HCT116 (cell line): ENCODE measurements around the gene OR2A2. TPM values are rescaled to one million over a fixed set of nuclear protein-coding genes. Genes with fewer than 3 reads are reported as not detected.

Source experiments
- ATAC-seq: fragments of 200-7000 bp; cut with Tn5 transposase; 2 replicates; pipeline ENCODE4 v1.9.1; 2020; ENCODE audit warnings: mild to moderate bottlenecking, moderate library complexity
- BruUV-seq: library from RNA; stranded (reverse); fragments of 400-500 nt; replicated peaks from 2 replicates; lab custom pipeline; 2021; lab: Mats Ljungman, UMichigan
- CTCF ChIA-PET: fragments of 300-600 bp; sonication (Branson Sonifier 250); formaldehyde crosslinking; loops from one replicate; lab custom pipeline; 2021; ENCODE audit warnings: antibody characterized with exemption; lab: Charles Lee
- POLR2A ChIA-PET: fragments of 300-600, 350-600 bp; sonication (Branson Sonifier 250); formaldehyde crosslinking; loops from one replicate; lab custom pipeline; 2021; ENCODE audit warnings: antibody characterized with exemption; lab: Charles Lee
- RAD21 ChIA-PET, 2 experiments: fragments of 300-600 bp; sonication (Branson Sonifier 250); formaldehyde crosslinking; loops; one replicate each; lab custom pipeline; 2023; ENCODE audit warnings: low total read pairs in 2 of 2; ENCODE audit not compliant: uncharacterized antibody in 2 of 2, unreplicated experiment in 2 of 2, low non-redundant PET in 1 of 2; lab: Charles Lee
- DNase-seq: peaks from one replicate; pipeline ENCODE4 v3.0.0-alpha.2; 2010; ENCODE audit warnings: low read depth, low spot score
- H2AFZ ChIP-seq: fragments of 200-600 bp; shearing (Covaris generic), sonication (generic); 2 replicates; pipeline ENCODE4 v1.6.1; 2017; ENCODE audit warnings: low read depth, mixed run types, mixed read lengths, antibody characterized with exemption, low read length; ENCODE audit not compliant: poor library complexity, severe bottlenecking
- H3K27ac ChIP-seq: 2 replicates; pipeline ENCODE4 v1.5.1; 2012; ENCODE audit warnings: low read depth, low read length
- H3K27me3 ChIP-seq: fragments of 200-600 bp; sonication (generic); 2 replicates; pipeline ENCODE4 v1.6.1; 2016; ENCODE audit warnings: mixed run types, low read length, mixed read lengths; ENCODE audit not compliant: insufficient read depth
- H3K36me3 ChIP-seq, 2 experiments: fragments of 200-500 bp in 1 of 2; fragments of 200-600 bp in 1 of 2; sonication (Bioruptor generic) in 1 of 2; sonication (generic) in 1 of 2; 2 replicates each; pipeline versions ENCODE4 v1.5.1 to v1.6.1; 2014 to 2016; ENCODE audit warnings: low read length in 2 of 2, inconsistent platforms in 1 of 2, mixed read lengths in 1 of 2, mixed run types in 1 of 2; ENCODE audit not compliant: insufficient read depth in 2 of 2, control insufficient read depth in 1 of 2
- H3K4me1 ChIP-seq, 2 experiments: fragments of 200-600 bp in 1 of 2; sonication (generic) in 1 of 2; 2 replicates each; pipeline versions ENCODE4 v1.5.1 to v1.6.1; 2012 to 2017; ENCODE audit warnings: low read length in 2 of 2, inconsistent platforms in 1 of 2, mild to moderate bottlenecking in 1 of 2, mixed read lengths in 1 of 2, mixed run types in 1 of 2, moderate library complexity in 1 of 2; ENCODE audit not compliant: insufficient read depth in 2 of 2, control insufficient read depth in 1 of 2
- H3K4me2 ChIP-seq: fragments of 200-600 bp; sonication (generic); 2 replicates; pipeline ENCODE4 v1.6.1; 2017; ENCODE audit warnings: mixed run types, low read length, mixed read lengths
- H3K4me3 ChIP-seq, 2 experiments: fragments of 200-600 bp in 1 of 2; sonication (generic) in 1 of 2; replicated peaks in 1 of 2; 2 replicates each; pipeline ENCODE4 v1.5.1; 2011 to 2016; ENCODE audit warnings: low read length in 2 of 2, control low read depth in 1 of 2, low read depth in 1 of 2, mild to moderate bottlenecking in 1 of 2, mixed read lengths in 1 of 2, mixed run types in 1 of 2
- H3K79me2 ChIP-seq: fragments of 200-600 bp; sonication (generic); 2 replicates; pipeline ENCODE4 v1.6.1; 2017; ENCODE audit warnings: mild to moderate bottlenecking, mixed run types, low read length, moderate library complexity, mixed read lengths; ENCODE audit not compliant: insufficient read depth
- H3K9ac ChIP-seq: fragments of 200-600 bp; sonication (generic); 2 replicates; pipeline ENCODE4 v1.6.1; 2016; ENCODE audit warnings: low read length, mixed read lengths
- H3K9me2 ChIP-seq: fragments of 200-600 bp; sonication (generic), shearing (Covaris generic); 2 replicates; pipeline ENCODE4 v1.6.1; 2017; ENCODE audit warnings: mixed run types, mild to moderate bottlenecking, moderate library complexity; ENCODE audit not compliant: insufficient read depth
- H3K9me3 ChIP-seq, 2 experiments: fragments of 200-500 bp in 1 of 2; fragments of 200-600 bp in 1 of 2; sonication (Bioruptor generic) in 1 of 2; sonication (generic) in 1 of 2; 2 replicates each; pipeline ENCODE4 v1.6.1; 2014 to 2017; ENCODE audit warnings: low read length in 2 of 2, mixed read lengths in 2 of 2, inconsistent platforms in 1 of 2, low read depth in 1 of 2, mild to moderate bottlenecking in 1 of 2, mixed run types in 1 of 2, moderate library complexity in 1 of 2; ENCODE audit not compliant: control insufficient read depth in 1 of 2, insufficient read depth in 1 of 2
- H4K20me1 ChIP-seq: fragments of 200-600 bp; sonication (generic), shearing (Covaris generic); 2 replicates; pipeline ENCODE4 v1.6.1; 2017; ENCODE audit warnings: mixed run types, mild to moderate bottlenecking, moderate library complexity; ENCODE audit not compliant: insufficient read depth
- ATF3 ChIP-seq: IDR thresholded peaks from 2 replicates; pipeline ENCODE4 v1.6.1; 2012
- CEBPB ChIP-seq: IDR thresholded peaks from 2 replicates; pipeline ENCODE4 v1.6.1; 2012; ENCODE audit warnings: low read depth
- CTCF ChIP-seq, 3 experiments: fragments of 200-600 bp in 1 of 3; sonication (generic) in 1 of 3; IDR thresholded peaks in 2 of 3; conservative IDR thresholded peaks in 1 of 3; 2 replicates each; pipeline ENCODE4 v1.5.1; 2012 to 2017; ENCODE audit warnings: low read depth in 2 of 3, low read length in 2 of 3, antibody characterized with exemption in 1 of 3, borderline replicate concordance in 1 of 3, control low read depth in 1 of 3, mild to moderate bottlenecking in 1 of 3, mixed read lengths in 1 of 3, mixed run types in 1 of 3, moderate library complexity in 1 of 3; ENCODE audit not compliant: insufficient read depth in 1 of 3
- EGR1 ChIP-seq: IDR thresholded peaks from 2 replicates; pipeline ENCODE4 v1.6.1; 2012; ENCODE audit warnings: low read depth
- EZH2 ChIP-seq: fragments of 200-600 bp; sonication (generic); IDR thresholded peaks from 2 replicates; pipeline ENCODE4 v1.6.1; 2017; ENCODE audit warnings: antibody characterized with exemption, mixed run types
- EZH2phosphoT487 ChIP-seq: fragments of 200-600 bp; IDR thresholded peaks from 2 replicates; pipeline ENCODE4 v1.6.1; 2018; ENCODE audit warnings: antibody characterized with exemption, borderline replicate concordance
- JUND ChIP-seq: IDR thresholded peaks from 2 replicates; pipeline ENCODE4 v1.6.1; 2012
- POLR2A ChIP-seq: IDR thresholded peaks from 2 replicates; pipeline ENCODE4 v1.7.0; 2011; ENCODE audit warnings: borderline replicate concordance; ENCODE audit not compliant: insufficient read depth, insufficient read length; ENCODE audit errors: extremely low read depth
- POLR2AphosphoS5 ChIP-seq: IDR thresholded peaks from 2 replicates; pipeline ENCODE4 v1.6.1; 2011; ENCODE audit warnings: mild to moderate bottlenecking, low read depth, low read length, moderate library complexity
- RAD21 ChIP-seq: IDR thresholded peaks from 2 replicates; pipeline ENCODE4 v1.6.1; 2012; ENCODE audit warnings: low read depth, mild to moderate bottlenecking
- REST ChIP-seq: IDR thresholded peaks from 2 replicates; pipeline ENCODE4 v1.6.1; 2012; ENCODE audit warnings: low read depth
- ZBTB33 ChIP-seq: IDR thresholded peaks from 2 replicates; pipeline ENCODE4 v1.6.1; 2011; ENCODE audit warnings: mild to moderate bottlenecking, low read length, moderate library complexity; ENCODE audit not compliant: insufficient replicate concordance; ENCODE audit errors: extremely low read depth
- ZNF274 ChIP-seq: fragments of 200-500 bp; sonication (Bioruptor generic); IDR thresholded peaks from 2 replicates; pipeline ENCODE4 v1.6.1; 2014; ENCODE audit warnings: mild to moderate bottlenecking, low read depth, low read length, inconsistent platforms
- intact Hi-C: fragments of 100-400 bp; cut with micrococcal nuclease; formaldehyde crosslinking; loops from 2 replicates; pipeline ENCODE4 v1.10.0; 2022
- total RNA-seq: library from RNA; stranded (reverse); gene quantifications from one replicate; pipeline ENCODE4 v1.2.1, GENCODE V29; 2021; ENCODE audit not compliant: unreplicated experiment

Gene OR2A2
- total RNA-seq, 1 experiment from 2014 or later = not detected

- no TSS peak for BruUV-seq
- H3K9me3 ChIP-seq = no peaks in the 10 kb centered on the region
- no peak overlapping the region for H2AFZ ChIP-seq
- H3K36me3 ChIP-seq = no peaks in the 10 kb centered on the region
- ChIA-PET CTCF (no interaction called here), POLR2A (no interaction called here), RAD21 (no interaction called here)
- DNase-seq (no peak), ATAC-seq (no peak; the same call in 1 of the 2 replicates)
- H3K9me2 ChIP-seq = no peaks in the 10 kb centered on the region
- no peak overlapping the region for H3K9ac ChIP-seq
- no peak overlapping the region for H3K4me3 ChIP-seq
- no peaks in the 10 kb centered on the region for H3K4me1 ChIP-seq
- no peak overlapping the region for H3K27ac ChIP-seq
- H3K4me2 ChIP-seq = no peak overlapping the region
- intact Hi-C loops = no loop called here
- H3K79me2 ChIP-seq = no peaks in the 10 kb centered on the region
- H3K27me3 ChIP-seq = no peaks in the 10 kb centered on the region
- no peaks in the 10 kb centered on the region for H4K20me1 ChIP-seq
- TF ChIP-seq POLR2A = no peak
- peak in 2 of 3 experiments; percentile 8 to 26; a peak in 1 of 6 replicates for TF ChIP-seq CTCF (IDR thresholded peaks at IDR 0.05 in 2 of 3, conservative IDR thresholded peaks at IDR 0.05 in 1 of 3; ENCODE audit: borderline replicate concordance in 1 of 3, insufficient read depth in 1 of 3, low read depth in 2 of 3, low read length in 2 of 3)
- no peak for TF ChIP-seq EZH2phosphoT487
- no peak for TF ChIP-seq ZNF274
Measured at GRCh38 chr7:144074374-144074773, 35.0 kb upstream of the OR2A2 start.

GRCh38 chr7:144085978-144086377 is 23.4 kb upstream of the OR2A2 start, which contains the start of gene OR2A12:
Gene OR2A12 (plus strand): TSS chr7:144086278. CDS start chr7:144095108, 8,830 bp downstream.
- no peak within 1 kb of the TSS for H2AFZ ChIP-seq
- ChIA-PET CTCF (no interaction called here), RAD21 (no interaction called here), POLR2A (no interaction called here)
- no peak within 1 kb of the TSS for H3K4me2 ChIP-seq
- ATAC-seq (no peak), DNase-seq (no peak)
- H3K4me1 ChIP-seq = no peaks in the 10 kb centered on the region
- BruUV-seq = no TSS peak
- H3K27ac ChIP-seq = no peak within 1 kb of the TSS
- H3K9me3 ChIP-seq = no peaks in the 10 kb centered on the region
- H3K36me3 ChIP-seq = no peaks in the 10 kb centered on the region
- no peaks in the 10 kb centered on the region for H3K9me2 ChIP-seq
- H3K9ac ChIP-seq = no peak within 1 kb of the TSS
- H3K4me3 ChIP-seq = no peak within 1 kb of the TSS
- H3K79me2 ChIP-seq = no peaks in the 10 kb centered on the region
- no peaks in the 10 kb centered on the region for H3K27me3 ChIP-seq
- H4K20me1 ChIP-seq = no peaks in the 10 kb centered on the region
- intact Hi-C loops = no loop called here
- no peak for TF ChIP-seq CEBPB
- TF ChIP-seq JUND = no peak
- TF ChIP-seq ZBTB33 = no peak
- TF ChIP-seq RAD21 = no peak
- TF ChIP-seq ZNF274 = no peak
- no peak for TF ChIP-seq EGR1
- TF ChIP-seq ATF3 = no peak
- TF ChIP-seq EZH2 = no peak
- TF ChIP-seq REST = no peak
- no peak for TF ChIP-seq POLR2AphosphoS5
